NCI-H345 treated with DMSO at 0.1 percent for 48 hours (cell line): Measurements from ENCODE around the gene PRKCD.
"Not testable (repeated sequence)": the region's sequence is repeated elsewhere in the genome, so short reads cannot be mapped to it uniquely, and the experiment has no call there.

Experiments
- DNase-seq: peaks from one replicate; lab custom pipeline; 2025; ENCODE audit not compliant: unreplicated experiment; lab: John Stamatoyannopoulos, UW

Gene PRKCD

GRCh38 chr3:53139906-53140846, 20.8 kb upstream of the PRKCD start:
- DNase-seq, result no peak

DNA sequence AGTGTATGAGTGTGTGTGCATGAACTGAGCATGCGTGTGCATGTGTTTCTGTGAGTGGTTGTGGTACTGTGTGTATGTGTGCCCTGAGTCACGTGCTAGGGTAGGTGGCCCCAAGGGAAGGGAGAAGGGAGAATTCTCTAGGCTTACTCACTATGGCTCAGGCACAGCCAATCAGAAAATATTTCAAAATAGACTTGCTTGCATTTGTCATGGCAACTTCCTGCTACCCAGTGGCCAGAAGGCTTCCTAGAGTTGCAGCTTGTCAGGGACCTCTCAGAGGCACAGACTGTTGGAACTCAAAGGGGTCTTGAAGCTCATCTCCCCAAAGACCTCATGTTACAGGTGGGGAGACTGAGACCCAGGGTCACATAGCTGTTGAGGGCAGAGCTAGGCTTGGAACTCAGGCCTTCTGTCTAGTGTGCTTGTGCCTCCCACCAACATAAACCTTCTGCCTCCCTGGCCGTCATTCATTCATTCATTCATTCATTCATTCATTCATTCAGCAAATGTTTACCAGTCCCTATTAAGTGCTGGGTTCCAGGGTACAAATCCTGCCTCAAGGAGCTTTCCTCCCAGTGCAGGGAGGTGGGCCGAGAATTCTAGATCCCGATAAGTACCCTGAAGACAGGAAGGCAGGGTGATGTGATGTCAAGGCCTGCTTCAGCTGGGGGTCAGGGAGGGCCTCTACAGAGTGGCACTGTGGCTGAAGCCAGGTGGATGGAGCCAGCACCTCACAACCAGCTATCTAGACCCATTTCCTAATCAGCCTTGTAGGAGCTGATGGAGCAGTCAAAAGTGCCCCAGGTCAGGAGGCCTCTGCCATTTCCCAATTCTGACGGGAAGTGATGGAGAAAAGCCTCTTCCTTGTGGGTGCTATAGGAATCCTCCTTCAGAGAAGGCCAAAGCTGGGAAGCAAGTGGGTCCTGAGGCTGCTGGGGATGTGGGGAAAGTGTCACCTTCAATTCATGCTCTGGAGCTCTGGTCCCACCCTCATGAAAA, 19.9 kb upstream of the PRKCD start:
- DNase-seq, result no peak

DNA sequence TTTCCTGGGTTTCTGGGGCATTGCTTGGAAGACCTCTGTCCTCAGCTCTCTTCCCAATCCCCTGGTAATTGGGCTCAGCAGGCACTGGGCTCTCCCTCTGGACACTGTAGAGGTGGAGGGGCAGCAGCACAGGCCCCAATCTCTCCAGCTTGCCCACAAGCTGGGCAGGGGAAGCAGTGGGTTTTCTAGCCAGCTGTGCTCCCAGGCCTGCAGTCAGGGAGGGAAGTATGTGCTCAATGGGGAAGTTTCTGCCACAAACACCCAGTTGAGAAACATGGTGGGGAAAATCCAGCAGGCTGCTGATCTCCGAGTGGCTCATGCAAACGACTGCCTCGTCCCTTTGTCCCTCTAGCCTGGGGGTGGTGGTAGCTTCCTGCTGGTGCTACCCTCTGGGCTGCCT, 18.0 kb upstream of the PRKCD start:
- DNase-seq, result no peak

DNA sequence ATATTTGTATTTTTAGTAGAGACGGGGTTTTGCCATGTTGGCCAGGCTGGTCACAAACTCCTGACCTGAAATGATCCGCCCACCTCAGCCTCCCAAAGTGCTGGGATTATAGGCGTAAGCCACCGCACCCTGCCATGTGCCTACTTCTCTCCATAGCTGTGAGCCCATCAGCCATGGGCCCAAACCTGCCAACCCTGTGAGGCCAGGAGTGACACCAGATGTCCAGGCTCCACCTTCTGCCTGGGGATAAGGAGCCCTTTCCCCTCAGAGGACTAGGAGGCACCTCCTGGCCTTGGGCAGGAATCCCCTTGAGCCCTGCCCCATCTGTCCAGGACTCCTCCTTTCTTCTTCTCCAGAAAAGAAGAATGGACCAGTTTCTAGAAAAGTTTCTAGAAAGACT, 16.6 kb upstream of the PRKCD start:
- DNase-seq, result no peak

DNA sequence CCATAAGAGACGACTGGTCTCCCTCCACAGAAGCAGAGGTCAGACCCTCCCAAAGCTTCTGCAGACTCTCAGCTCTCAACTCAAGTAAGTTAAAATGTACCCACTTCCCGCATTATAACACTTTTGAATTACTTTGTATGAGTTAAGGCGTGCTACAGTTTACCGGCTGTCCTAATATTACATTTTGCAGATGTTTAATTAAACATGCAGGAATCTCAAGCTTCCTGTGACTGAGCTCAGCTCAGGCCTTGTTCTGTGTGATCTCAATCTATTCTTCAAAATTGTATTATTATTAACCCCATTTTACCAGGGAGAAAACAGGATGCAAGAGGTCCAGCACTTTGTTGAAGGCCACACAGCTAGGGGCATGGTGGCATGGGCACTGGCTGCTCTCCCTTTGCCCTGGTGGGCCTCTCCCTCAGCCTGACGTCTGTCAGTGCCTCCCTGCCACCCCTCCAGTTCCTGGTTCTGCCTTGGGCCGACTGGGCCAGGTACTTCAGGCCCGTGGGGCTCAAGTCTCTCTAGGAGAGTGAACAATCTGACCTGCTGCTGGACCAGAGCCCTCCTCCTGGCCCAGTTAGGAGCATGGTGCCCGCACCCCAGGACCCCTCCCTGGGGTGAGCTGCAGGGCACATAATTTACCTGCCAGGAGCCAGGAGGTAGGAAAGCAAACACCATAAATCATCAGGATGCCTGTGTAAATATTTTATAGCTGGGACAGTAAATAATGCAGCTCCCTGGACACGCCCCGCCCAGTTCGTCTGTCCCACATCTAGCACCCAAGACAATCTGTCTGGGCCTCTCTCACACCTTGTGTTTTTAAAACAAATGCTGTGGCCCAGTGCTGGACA, 15.9 kb upstream of the PRKCD start:
- DNase-seq, result no peak

GRCh38 chr3:53145713-53146080, 15.3 kb upstream of the PRKCD start:
- DNase-seq, result no peak

DNA sequence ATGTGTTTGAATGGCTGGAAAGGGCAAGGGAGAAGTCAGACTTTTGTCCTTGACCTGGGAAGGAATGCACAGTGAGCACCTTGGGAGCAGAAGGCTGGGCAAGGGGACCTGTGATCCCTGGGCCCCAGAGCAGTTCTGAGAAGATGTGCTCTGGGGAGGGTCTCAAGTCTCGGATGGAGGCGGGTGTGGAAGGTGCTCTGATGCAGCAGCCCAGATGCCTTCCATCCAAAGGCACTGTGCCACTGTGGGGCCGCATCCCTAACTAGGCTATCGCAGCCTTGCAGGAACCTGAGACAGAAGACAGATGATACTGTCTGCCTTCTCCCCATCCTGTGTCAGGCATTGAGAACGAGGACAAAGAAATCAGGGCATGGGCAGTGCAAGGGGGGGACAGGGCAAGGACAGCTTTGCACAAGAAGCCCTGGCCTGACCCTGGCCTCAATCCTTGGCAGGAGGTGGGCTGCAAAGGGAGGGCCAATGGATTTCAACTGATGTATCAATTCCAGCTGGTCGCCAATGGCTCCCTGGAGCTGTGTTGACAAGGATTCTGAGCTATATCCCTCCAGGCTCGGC, 14.6 kb upstream of the PRKCD start:
- DNase-seq, result no peak

DNA sequence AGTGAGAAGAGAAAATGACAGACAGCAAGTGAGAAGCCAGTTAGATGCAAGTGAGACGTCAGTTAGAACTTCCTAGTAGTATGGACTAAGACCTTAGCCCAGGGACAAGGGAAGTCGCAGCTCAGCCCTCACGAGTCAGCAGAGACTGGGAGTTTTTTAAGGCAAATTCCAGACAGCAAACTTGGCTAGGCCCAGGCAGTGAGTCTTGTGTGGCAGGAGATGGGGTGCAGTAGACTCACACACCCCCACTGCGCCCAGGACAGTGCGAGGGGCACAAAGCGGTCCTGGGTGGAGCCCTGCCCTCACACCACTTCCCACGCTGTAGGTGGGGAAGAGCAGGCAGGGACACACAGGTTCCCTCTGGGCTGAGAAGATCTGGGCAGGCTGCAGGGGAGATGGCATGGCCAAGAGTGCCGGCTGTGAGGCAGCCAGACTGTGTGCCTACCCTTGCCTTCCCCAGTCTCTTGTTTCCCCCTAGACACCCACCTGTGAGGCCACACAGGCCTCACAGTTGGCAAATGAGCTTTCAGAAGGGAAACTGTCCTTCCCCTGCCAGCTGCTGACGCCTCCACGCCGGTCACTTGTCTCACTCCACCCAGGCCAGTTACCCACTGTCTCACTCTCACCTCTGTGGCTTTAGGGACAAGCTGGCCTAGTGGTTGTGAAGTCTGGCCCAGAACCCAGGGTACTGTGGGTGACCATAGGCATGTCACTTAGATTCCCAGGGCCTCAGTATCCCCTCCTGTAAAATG, 13.7 kb upstream of the PRKCD start:
- DNase-seq, result no peak

DNA sequence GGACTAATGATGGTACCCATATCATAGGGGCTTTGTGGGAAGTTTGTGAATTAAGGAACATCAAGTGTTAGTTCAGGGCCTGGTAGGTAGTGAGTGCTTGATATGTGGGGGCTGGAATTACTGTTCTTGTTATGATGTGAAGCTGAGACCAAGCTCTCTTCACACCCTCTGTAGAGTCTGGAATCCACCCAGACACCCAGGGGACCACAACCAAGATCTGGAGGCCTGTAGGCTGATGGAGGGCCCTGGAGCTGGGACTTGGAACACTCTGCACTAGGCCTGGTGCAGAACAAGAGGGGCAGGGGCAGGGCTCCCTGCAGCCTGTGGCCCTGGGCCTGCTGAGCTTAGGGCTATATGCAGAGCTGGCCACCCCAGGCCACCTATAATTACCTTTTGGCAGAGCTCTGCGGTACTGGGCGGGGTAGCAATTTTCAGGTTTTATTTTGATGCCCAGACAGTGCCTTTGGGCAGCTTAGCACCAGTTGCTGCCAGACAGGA, 13.1 kb upstream of the PRKCD start:
- no peak for DNase-seq

DNA sequence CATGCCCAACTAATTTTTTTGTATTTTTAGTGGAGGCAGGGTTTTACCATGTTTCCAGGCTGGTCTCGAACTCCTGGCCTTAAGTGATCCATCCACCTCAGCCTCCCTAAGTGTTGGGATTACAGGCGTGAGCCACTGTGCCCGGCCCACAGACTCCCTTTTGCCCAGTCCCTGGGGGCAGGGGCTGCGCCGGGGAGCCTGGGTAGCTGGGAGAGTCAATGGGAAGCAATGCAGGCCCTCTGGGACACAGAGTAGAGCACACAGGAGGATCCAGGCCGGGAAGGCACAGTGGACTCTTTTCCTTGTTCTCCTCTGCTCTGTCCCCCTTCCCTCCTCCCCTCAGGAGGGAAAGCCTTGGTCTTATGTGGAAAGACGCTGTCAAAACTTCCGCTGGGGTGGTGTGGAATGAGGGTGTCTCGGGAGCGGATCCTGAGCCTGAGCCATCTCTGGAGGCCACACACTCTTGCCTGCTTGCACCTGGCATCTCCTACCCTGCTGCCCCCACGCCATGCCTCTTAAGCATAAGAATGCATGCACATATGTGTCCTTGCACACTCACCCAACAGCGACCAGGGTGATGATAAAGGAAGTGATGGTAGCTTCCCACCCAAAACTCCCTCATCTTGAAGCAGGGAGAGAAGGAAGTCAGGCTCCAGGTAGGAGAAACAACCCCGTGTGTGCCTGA, 11.9 kb upstream of the PRKCD start:
- no peak for DNase-seq

- DNase-seq, result no peak
These were observed 11.3 kb upstream of the PRKCD start for GRCh38 chr3:53149699-53150098.

GRCh38 chr3:53150247-53151085, 10.5 kb upstream of the PRKCD start:
- no peak for DNase-seq

- not testable (repeated sequence) for DNase-seq
These were observed 9.9 kb upstream of the PRKCD start for GRCh38 chr3:53151086-53151438.

- DNase-seq, result no peak
These were observed 9.5 kb upstream of the PRKCD start for GRCh38 chr3:53151465-53151864.

DNA sequence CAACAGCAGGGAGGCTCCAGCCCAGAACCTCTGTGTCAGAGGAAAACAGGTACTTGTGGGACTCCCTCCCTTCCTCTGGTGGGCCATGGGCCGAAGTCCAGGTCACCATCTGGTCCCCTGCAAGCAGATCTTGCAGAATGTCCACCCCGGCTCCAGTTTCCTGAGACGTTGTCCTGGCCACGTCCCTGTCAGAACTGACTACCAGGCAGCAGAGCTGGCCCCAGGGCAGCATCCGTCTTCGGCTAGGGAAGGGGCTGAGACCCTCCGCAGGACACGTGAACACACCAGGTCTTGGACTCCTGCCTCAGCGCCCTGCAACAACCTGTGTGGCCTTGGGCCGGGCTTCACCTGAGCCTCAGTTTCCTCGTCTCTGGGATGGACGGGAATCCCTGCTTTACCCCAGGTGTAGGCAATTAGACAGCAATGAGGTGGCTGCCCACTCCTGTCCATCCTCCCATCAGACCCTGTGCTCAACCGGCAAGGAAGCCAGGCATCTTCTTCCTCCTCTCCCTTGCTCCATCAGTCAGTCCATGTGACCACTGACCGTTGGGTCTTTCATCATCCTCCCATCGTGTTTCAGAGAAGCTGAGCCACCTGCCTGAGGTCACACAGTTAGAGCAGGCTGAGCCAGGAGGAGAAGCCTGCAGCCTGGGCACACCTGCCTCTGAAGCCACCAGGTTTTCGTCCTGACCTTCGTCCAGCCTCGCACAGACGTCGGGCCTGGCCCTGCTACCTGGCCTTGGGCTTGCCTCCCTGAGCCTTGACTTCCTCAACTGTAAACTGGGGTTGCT, 8.9 kb upstream of the PRKCD start:
- DNase-seq, result no peak

DNA sequence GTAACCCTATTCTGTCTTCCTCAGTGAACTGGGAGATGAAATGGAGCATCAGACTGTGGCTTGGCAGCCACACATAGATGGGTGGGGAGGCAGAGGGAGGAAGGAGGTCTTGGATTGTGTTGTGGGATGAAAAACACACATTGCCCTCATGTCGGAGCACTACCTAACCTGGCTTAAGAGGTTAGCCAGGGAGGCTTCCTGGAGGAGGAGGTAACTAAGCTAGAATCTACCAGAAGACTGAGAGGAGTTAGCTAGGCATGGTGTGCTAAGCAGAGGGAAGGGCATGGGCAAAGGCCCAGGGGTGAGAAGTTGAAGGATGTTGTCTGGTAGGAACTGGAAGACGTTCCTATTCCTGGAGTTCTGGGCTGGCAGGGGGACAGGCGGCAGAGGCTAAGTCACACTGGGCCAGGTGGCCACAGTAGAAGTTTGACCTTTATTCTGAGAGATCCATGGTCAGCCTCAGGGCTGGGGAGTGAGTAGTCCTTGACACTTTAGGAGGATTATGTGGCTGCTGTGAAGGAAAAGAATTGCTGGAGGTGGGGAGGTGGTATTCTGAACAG, 7.7 kb upstream of the PRKCD start:
- no peak for DNase-seq

GRCh38 chr3:53153980-53154379, 7.0 kb upstream of the PRKCD start:
- no peak for DNase-seq
